Kidney (tissue), 14 donors: Measurements from ENCODE around the gene SOCS4. TPM values are rescaled to one million over a fixed set of nuclear protein-coding genes. Genes with fewer than 3 reads are reported as not detected.
A peak's percentile ranks its signal among the peaks of the same experiment; 100 is the strongest.

Experiments
- DNase-seq, 5 donors: peaks; one replicate each; pipeline ENCODE4 v3.0.0-alpha.2; 2013 to 2020
- FAIRE-seq: peaks from 2 replicates; lab custom pipeline; 2012; peaks lifted over from hg19 to GRCh38; lab: Jason Lieb, UNC
- H3K27ac ChIP-seq, 2 donors: one replicate each; pipeline ENCODE4 v1.7.0; 2013; ENCODE audit warnings: low read depth in 2 of 2, low read length in 2 of 2, inconsistent platforms in 1 of 2
- H3K27me3 ChIP-seq: one replicate; pipeline ENCODE4 v1.7.1; 2013; ENCODE audit warnings: low read length, inconsistent platforms; ENCODE audit not compliant: control insufficient read depth, insufficient read depth
- H3K36me3 ChIP-seq, 3 donors: one replicate each; pipeline versions ENCODE4 v1.7.0 to v1.7.1; 2013; ENCODE audit warnings: low read length in 3 of 3, control low read depth in 1 of 3, inconsistent platforms in 1 of 3; ENCODE audit not compliant: insufficient read depth in 3 of 3, control insufficient read depth in 2 of 3
- H3K4me1 ChIP-seq, 3 donors: one replicate each; pipeline versions ENCODE4 v1.7.0 to v1.7.1; 2013; ENCODE audit warnings: low read length in 3 of 3, inconsistent platforms in 1 of 3, low read depth in 1 of 3; ENCODE audit not compliant: control insufficient read depth in 2 of 3, insufficient read depth in 2 of 3
- H3K4me3 ChIP-seq, 3 donors: one replicate each; pipeline versions ENCODE4 v1.7.0 to v1.8.1; 2013; ENCODE audit warnings: low read length in 3 of 3, control low read depth in 1 of 3, inconsistent platforms in 1 of 3
- H3K9ac ChIP-seq, 3 donors: one replicate each; pipeline versions ENCODE4 v1.7.0 to v1.7.1; 2013; ENCODE audit warnings: low read length in 3 of 3, control low read depth in 1 of 3, inconsistent platforms in 1 of 3
- H3K9me3 ChIP-seq, 3 donors: one replicate each; pipeline versions ENCODE4 v1.7.0 to v1.7.1; 2013; ENCODE audit warnings: low read length in 3 of 3, control low read depth in 1 of 3, inconsistent platforms in 1 of 3; ENCODE audit not compliant: control insufficient read depth in 2 of 3, insufficient read depth in 1 of 3
- intact Hi-C: fragments of 100-400 bp; cut with DNase I; formaldehyde crosslinking; loops from one replicate; pipeline ENCODE4 v1.11.1; 2022
- polyA plus RNA-seq: library from polyadenylated mRNA; stranded (reverse); fragments of 350-450 nt; fragmentation: Illumina TruSeq; extraction: RNeasy Lipid Tissue Mini Kit (QIAGEN cat#74804); gene quantifications from one replicate; pipeline ENCODE4 v1.2.3, GENCODE V29; 2014; ENCODE audit warnings: low read depth, low replicate concordance; ENCODE audit not compliant: insufficient read depth
- total RNA-seq: library from RNA; stranded (reverse); fragmentation: NEBNext Ultra II Directional; extraction: Animal tissue kit (Norgen Biotek cat#: 25700); gene quantifications from one replicate; pipeline ENCODE4 v1.2.1, GENCODE V29; 2021
- TF ChIP-seq, protein P1 (sequence below): IDR thresholded peaks from 3 replicates; pipeline ENCODE4 v1.5.1; 2012; ENCODE audit warnings: mild to moderate bottlenecking, moderate library complexity, borderline replicate concordance; ENCODE audit not compliant: insufficient read depth; ENCODE audit errors: extremely low read depth
- donor health status: control.
- donor health status: control.
- donor health status: control.
- donor health status: control.
- donor health status: control.
- donor health status: DM: yes; HTN: yes; CAD: no.
- donor health status: Normal renal cell carcinoma (clear cell type).

The SOCS4 gene
- total and polyA plus RNA-seq, 2 donors from 2014 or later = 6.0 to 30.5 TPM

GRCh38 chr14:55070981-55071411 lies 44.0 kb downstream of the SOCS4 start:
- TF ChIP-seq, protein P1, sequence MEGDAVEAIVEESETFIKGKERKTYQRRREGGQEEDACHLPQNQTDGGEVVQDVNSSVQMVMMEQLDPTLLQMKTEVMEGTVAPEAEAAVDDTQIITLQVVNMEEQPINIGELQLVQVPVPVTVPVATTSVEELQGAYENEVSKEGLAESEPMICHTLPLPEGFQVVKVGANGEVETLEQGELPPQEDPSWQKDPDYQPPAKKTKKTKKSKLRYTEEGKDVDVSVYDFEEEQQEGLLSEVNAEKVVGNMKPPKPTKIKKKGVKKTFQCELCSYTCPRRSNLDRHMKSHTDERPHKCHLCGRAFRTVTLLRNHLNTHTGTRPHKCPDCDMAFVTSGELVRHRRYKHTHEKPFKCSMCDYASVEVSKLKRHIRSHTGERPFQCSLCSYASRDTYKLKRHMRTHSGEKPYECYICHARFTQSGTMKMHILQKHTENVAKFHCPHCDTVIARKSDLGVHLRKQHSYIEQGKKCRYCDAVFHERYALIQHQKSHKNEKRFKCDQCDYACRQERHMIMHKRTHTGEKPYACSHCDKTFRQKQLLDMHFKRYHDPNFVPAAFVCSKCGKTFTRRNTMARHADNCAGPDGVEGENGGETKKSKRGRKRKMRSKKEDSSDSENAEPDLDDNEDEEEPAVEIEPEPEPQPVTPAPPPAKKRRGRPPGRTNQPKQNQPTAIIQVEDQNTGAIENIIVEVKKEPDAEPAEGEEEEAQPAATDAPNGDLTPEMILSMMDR = no peak
- no peak overlapping the region for H3K27ac ChIP-seq
- H3K36me3 ChIP-seq = peaks cover 0 to 3% (median 0%) of the 10 kb centered on the region in 3 donors
- no peaks in the 10 kb centered on the region for H3K9me3 ChIP-seq
- no peak overlapping the region for H3K9ac ChIP-seq
- no peaks in the 10 kb centered on the region for H3K27me3 ChIP-seq
- FAIRE-seq = no peak
- no peak overlapping the region for H3K4me3 ChIP-seq
- no peak for DNase-seq
- peaks cover 5 to 15% (median 9%) of the 10 kb centered on the region in 3 donors for H3K4me1 ChIP-seq
- intact Hi-C loops = no loop called here

- Histone ChIP-seq H3K4me3 (peak overlapping the region in 2 of 3 donors; percentile 10 to 26), H3K9ac (peak overlapping the region in 2 of 3 donors; percentile 7 to 12)
- DNase-seq = peak in 2 of 5 donors; percentile 66 to 70
Observed at GRCh38 chr14:55071870-55072640, 45.0 kb downstream of the SOCS4 start.

GRCh38 chr14:55073856-55074255 lies 46.8 kb downstream of the SOCS4 start:
- FAIRE-seq = no peak
- no peaks in the 10 kb centered on the region for H3K27me3 ChIP-seq
- no peaks in the 10 kb centered on the region for H3K9me3 ChIP-seq
- TF ChIP-seq, protein P1 = no peak
- intact Hi-C loops = no loop called here
- no peak overlapping the region for H3K27ac ChIP-seq
- no peak overlapping the region for H3K9ac ChIP-seq
- H3K36me3 ChIP-seq = no peaks in the 10 kb centered on the region
- DNase-seq = no peak
- H3K4me1 ChIP-seq = peaks cover 5 to 15% (median 9%) of the 10 kb centered on the region in 3 donors
- H3K4me3 ChIP-seq = no peak overlapping the region

More at GRCh38 chr14:55071870-55072640, 45.0 kb downstream of the SOCS4 start:
- no peak for FAIRE-seq
- Histone ChIP-seq H3K36me3 (no peaks in the 10 kb centered on the region), H3K4me1 (peaks cover 5 to 15% (median 9%) of the 10 kb centered on the region in 3 donors), H3K9me3 (no peaks in the 10 kb centered on the region), H3K27me3 (no peaks in the 10 kb centered on the region), H3K27ac (peak overlapping the region; percentile 47 to 62)
- intact Hi-C loops = no loop called here
- TF ChIP-seq, protein P1 = no peak
